ENCODE results near the gene SNRPD3. TPM values are rescaled to one million over a fixed set of nuclear protein-coding genes. Genes with fewer than 3 reads are reported as not detected.

SNRPD3 gene
- total RNA-seq, 4 donors from 2014 or later, result 63.8 to 110 (median 87.6) TPM

GRCh38 chr22:24582056-24582814, 26.4 kb downstream of the SNRPD3 start:
- 90% methylated on average over 12 of the region's 12 CpGs for WGBS
- intact Hi-C loops (cut with DNase I), result no loop called here
- Histone ChIP-seq H3K36me3 (peaks cover 8 to 36% (median 16%) of the 10 kb centered on the region in 4 donors), H3K4me1 (peaks cover 18 to 28% (median 26%) of the 10 kb centered on the region in 4 donors), H3K27ac (replicated peaks in 1 of 4) (peak overlapping the region in 1 of 4 donors; percentile 79), H3K27me3 (no peaks in the 10 kb centered on the region), H3K4me3 (no peak overlapping the region), H3K9me3 (no peaks in the 10 kb centered on the region)
- TF ChIP-seq EP300 (IDR thresholded peaks at IDR 0.05), result no peak
- TF ChIP-seq POLR2A (IDR thresholded peaks at IDR 0.05; ENCODE audit: low read depth), result no peak
- DNase-seq (ENCODE audit: extremely low spot score), result no peak

- WGBS, result 34% methylated on average over 18 of the region's 19 CpGs
- TF ChIP-seq EP300 (IDR thresholded peaks at IDR 0.05) (no peak), POLR2AphosphoS5 (IDR thresholded peaks at IDR 0.05) (no peak), POLR2A (IDR thresholded peaks at IDR 0.05; ENCODE audit: low read depth) (no peak), CTCF (IDR thresholded peaks at IDR 0.05) (no peak)
- intact Hi-C loops (cut with DNase I), result no loop called here
- no peaks in the 10 kb centered on the region for H3K27me3 ChIP-seq
- no peaks in the 10 kb centered on the region for H3K9me3 ChIP-seq
- H3K4me3 ChIP-seq, result peak overlapping the region; percentile 11 to 31 (median 29)
- H3K36me3 ChIP-seq, result peaks cover 18 to 39% (median 26%) of the 10 kb centered on the region in 4 donors
- H3K4me1 ChIP-seq, result peaks cover 18 to 28% (median 26%) of the 10 kb centered on the region in 4 donors
- DNase-seq (ENCODE audit: extremely low spot score), result no peak
- peak overlapping the region; percentile 71 to 83 (median 80) for H3K27ac ChIP-seq (replicated peaks in 1 of 4)
These were observed 27.7 kb downstream of the SNRPD3 start for GRCh38 chr22:24583221-24584165.

- no peak for DNase-seq (ENCODE audit: extremely low spot score)
- H3K4me3 ChIP-seq, result peak overlapping the region; percentile 11 to 31 (median 29)
- peak overlapping the region; percentile 71 to 83 (median 80) for H3K27ac ChIP-seq (replicated peaks in 1 of 4)
- H3K27me3 ChIP-seq, result no peaks in the 10 kb centered on the region
- H3K4me1 ChIP-seq, result peaks cover 18 to 28% (median 26%) of the 10 kb centered on the region in 4 donors
- WGBS, result 88% methylated on average over 4 of the region's 5 CpGs
- no peaks in the 10 kb centered on the region for H3K9me3 ChIP-seq
- intact Hi-C loops (cut with DNase I), result no loop called here
- TF ChIP-seq CTCF (IDR thresholded peaks at IDR 0.05), result no peak
- TF ChIP-seq POLR2AphosphoS5 (IDR thresholded peaks at IDR 0.05), result no peak
- TF ChIP-seq POLR2A (IDR thresholded peaks at IDR 0.05; ENCODE audit: low read depth), result no peak
- no peak for TF ChIP-seq EP300 (IDR thresholded peaks at IDR 0.05)
- peaks cover 20 to 47% (median 31%) of the 10 kb centered on the region in 4 donors for H3K36me3 ChIP-seq
These were observed 28.5 kb downstream of the SNRPD3 start for GRCh38 chr22:24584166-24584790.

GRCh38 chr22:24584871-24585411, 29.1 kb downstream of the SNRPD3 start:
- no peak for DNase-seq (ENCODE audit: extremely low spot score)
- intact Hi-C loops (cut with DNase I), result no loop called here
- no peak for TF ChIP-seq POLR2A (IDR thresholded peaks at IDR 0.05; ENCODE audit: low read depth)
- TF ChIP-seq EP300 (IDR thresholded peaks at IDR 0.05), result no peak
- no peak for TF ChIP-seq CTCF (IDR thresholded peaks at IDR 0.05)
- TF ChIP-seq POLR2AphosphoS5 (IDR thresholded peaks at IDR 0.05), result no peak
- Histone ChIP-seq H3K4me3 (no peak overlapping the region), H3K27ac (replicated peaks in 1 of 4) (peak overlapping the region; percentile 71 to 83 (median 80)), H3K36me3 (peaks cover 20 to 52% (median 35%) of the 10 kb centered on the region in 4 donors), H3K9me3 (no peaks in the 10 kb centered on the region), H3K4me1 (peaks cover 18 to 28% (median 27%) of the 10 kb centered on the region in 4 donors), H3K27me3 (no peaks in the 10 kb centered on the region)
- 90% methylated on average over 2 of the region's 10 CpGs for WGBS
